T-helper 9 cell (primary cell): ENCODE measurements around the gene FAM43A.

Experiments used
- DNase-seq: peaks from one replicate; pipeline ENCODE4 v3.0.0-alpha.2; 2020

Gene FAM43A

GRCh38 chr3:194713299-194714136 is 27.8 kb downstream of the FAM43A start:
- no peak for DNase-seq

- DNase-seq: no peak
Observed at GRCh38 chr3:194714137-194714455, 28.4 kb downstream of the FAM43A start.

GRCh38 chr3:194714564-194714963 is 28.9 kb downstream of the FAM43A start:
- no peak for DNase-seq

GRCh38 chr3:194715022-194715800 is 29.5 kb downstream of the FAM43A start:
- DNase-seq: no peak

GRCh38 chr3:194718079-194718478 is 32.4 kb downstream of the FAM43A start:
- DNase-seq: no peak

- DNase-seq: no peak
Observed at GRCh38 chr3:194720048-194720447, 34.4 kb downstream of the FAM43A start.

- no peak for DNase-seq
Observed at GRCh38 chr3:194723846-194724618, 38.3 kb downstream of the FAM43A start.

GRCh38 chr3:194725346-194725745 is 39.7 kb downstream of the FAM43A start:
- no peak for DNase-seq

GRCh38 chr3:194727435-194728128 is 41.9 kb downstream of the FAM43A start:
- no peak for DNase-seq

GRCh38 chr3:194728986-194729385 is 43.3 kb downstream of the FAM43A start:
- no peak for DNase-seq

- no peak for DNase-seq
Observed at GRCh38 chr3:194730365-194730764, 44.7 kb downstream of the FAM43A start.

GRCh38 chr3:194731506-194732073 is 45.9 kb downstream of the FAM43A start:
- DNase-seq: no peak

GRCh38 chr3:194732617-194733016 is 46.9 kb downstream of the FAM43A start:
- no peak for DNase-seq

- no peak for DNase-seq
Observed at GRCh38 chr3:194736277-194736895, 50.7 kb downstream of the FAM43A start.

- DNase-seq: no peak
Observed at GRCh38 chr3:194736896-194737600, 51.4 kb downstream of the FAM43A start.
